HG02840 (cell line): Measurements from ENCODE around the gene RHBDL3.
"Not testable (repeated sequence)": the region's sequence is repeated elsewhere in the genome, so short reads cannot be mapped to it uniquely, and the experiment has no call there.

Experiments
- ATAC-seq: cut with Tn5 transposase; IDR thresholded peaks from one replicate; pipeline ENCODE4 v1.9.1; 2021; ENCODE audit warnings: mild to moderate bottlenecking, moderate library complexity, moderate number of reproducible peaks; ENCODE audit not compliant: unreplicated experiment, low FRiP score

Gene RHBDL3

DNA sequence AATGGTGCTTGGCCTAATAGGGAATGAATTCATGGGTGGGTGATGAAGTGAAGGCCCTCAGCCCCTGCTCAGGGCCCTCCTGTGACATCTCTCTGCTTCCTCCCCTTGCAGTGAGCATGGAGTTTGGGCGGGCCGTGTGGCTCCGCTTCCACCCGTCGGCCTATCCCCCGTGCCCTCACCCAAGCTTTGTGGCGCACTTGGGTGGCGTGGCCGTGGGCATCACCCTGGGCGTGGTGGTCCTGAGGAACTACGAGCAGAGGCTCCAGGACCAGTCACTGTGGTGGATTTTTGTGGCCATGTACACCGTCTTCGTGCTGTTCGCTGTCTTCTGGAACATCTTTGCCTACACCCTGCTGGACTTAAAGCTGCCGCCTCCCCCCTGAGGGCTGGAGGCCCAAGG is 55.2 kb downstream of the RHBDL3 start:
- ATAC-seq, result no peak

- no peak for ATAC-seq
These were observed 57.4 kb downstream of the RHBDL3 start for GRCh38 chr17:32323046-32323445.

DNA sequence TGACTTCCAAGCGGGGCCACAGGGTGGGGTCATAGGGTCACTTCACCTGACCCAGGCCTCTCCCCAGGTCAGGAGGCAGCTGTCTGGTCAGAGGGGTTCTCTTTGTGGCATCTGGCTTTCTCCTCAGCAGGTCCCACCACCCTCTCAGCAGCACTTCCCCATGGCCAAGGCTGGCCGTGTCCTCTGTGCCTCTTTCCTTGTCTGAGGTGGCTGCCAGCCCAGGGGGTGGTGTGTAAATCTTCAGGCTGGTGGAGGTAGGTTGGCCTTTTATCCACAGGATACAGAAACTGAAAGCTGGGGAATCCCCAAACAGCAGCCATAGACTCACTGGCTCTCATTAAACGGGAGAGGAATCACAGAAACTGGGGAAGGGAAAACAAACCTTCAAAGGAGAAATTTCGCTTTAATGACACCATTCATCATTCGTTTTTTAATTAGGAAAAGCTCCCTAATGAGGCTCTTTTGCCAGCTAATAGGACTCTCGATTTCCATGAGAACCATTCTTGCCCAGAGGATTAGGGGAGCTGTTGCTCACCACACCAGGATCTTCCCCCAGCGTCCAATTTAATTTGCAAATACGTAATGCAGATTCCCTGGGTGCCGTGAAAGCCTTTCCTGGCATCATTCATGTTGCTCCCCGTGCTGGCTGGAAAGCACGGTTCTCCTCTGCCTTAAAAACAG is 58.3 kb downstream of the RHBDL3 start:
- ATAC-seq, result no peak

GRCh38 chr17:32327911-32328310 is 62.3 kb downstream of the RHBDL3 start:
- no peak for ATAC-seq

GRCh38 chr17:32330147-32330546 is 64.5 kb downstream of the RHBDL3 start:
- ATAC-seq, result no peak

GRCh38 chr17:32331243-32332040 is 65.8 kb downstream of the RHBDL3 start:
- ATAC-seq, result no peak

- ATAC-seq, result no peak
These were observed 67.6 kb downstream of the RHBDL3 start for GRCh38 chr17:32333187-32333586.

DNA sequence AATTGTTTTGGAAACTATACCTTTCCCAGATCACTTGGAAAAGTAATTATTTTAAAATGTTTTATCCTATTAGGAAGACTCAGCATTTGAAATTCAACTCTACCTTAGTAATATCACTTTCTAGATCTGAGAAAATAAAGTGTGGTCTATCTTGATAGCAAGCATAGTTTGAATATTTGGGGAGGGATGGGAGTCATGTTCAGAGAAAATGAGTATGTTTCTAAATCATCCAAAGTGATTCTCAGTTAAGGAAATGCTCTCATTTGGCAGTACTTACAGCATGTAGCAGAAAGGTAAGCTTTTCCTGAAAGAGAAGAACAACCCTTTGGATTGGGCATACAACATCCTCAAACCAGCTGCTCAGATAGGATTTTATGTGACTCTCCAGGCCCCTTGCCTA is 69.4 kb downstream of the RHBDL3 start:
- ATAC-seq, result no peak

DNA sequence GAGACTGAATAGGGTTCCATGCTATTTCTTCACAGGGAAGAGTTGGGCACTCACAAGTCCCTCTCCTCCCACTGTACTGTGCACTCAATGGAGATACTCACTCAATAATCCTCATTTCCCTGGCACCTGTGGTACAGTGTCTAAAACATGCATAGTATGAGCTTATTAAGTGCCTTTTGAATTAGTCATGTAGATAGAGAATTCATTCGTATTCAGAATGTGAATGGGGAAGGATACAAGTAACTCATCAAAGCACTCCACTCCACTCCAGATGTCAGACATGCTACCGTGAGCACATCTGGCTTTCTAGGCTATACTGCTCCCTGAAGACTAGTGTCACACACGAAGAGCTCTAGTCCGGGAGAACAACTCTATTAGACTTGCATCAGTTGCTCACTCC is 70.1 kb downstream of the RHBDL3 start:
- no peak for ATAC-seq

- no peak for ATAC-seq
These were observed 75.7 kb downstream of the RHBDL3 start for GRCh38 chr17:32341141-32341856.

DNA sequence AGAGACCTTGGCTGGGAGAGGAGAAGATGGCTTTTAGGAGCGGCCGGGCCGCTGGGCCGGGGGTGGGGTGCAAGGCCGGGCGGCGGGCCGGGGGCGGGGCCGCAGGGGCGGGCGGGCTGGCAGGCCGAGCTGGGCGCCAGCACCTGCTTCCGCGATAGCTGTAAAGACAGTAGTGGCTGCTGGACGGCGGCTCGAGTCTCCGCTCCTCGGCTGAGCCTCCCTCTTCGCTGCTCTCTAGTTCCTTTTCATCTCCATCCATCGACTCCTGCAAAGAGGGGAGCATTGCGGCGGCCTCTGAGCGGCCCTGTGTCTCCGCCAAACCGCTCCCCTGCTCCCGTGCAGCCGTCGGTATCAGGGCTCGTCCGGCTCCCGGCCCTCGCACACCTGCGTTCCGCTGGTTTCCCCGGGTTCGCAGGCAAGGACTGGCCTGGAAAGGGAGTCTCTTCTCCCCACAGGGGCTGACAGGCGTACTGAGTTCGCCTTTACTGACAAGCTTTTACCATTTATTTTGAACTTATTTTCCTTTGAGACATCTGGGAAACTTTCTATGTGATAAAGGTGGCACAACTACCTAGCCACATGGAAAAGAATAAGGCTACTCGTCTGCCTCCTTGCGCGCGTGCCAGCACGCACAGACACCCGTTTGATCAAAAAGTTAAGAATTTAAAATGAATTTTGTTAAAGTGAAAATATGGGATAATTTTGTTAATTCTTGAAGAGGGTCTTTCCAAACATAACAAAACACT is 76.4 kb downstream of the RHBDL3 start, which contains the start of gene C17orf75:
Gene C17orf75, minus strand, starts transcription at position 317 of the 746 bp plus-strand sequence. Its CDS starts 34 bp downstream, at position 283.
- ATAC-seq, result peak; percentile 77

DNA sequence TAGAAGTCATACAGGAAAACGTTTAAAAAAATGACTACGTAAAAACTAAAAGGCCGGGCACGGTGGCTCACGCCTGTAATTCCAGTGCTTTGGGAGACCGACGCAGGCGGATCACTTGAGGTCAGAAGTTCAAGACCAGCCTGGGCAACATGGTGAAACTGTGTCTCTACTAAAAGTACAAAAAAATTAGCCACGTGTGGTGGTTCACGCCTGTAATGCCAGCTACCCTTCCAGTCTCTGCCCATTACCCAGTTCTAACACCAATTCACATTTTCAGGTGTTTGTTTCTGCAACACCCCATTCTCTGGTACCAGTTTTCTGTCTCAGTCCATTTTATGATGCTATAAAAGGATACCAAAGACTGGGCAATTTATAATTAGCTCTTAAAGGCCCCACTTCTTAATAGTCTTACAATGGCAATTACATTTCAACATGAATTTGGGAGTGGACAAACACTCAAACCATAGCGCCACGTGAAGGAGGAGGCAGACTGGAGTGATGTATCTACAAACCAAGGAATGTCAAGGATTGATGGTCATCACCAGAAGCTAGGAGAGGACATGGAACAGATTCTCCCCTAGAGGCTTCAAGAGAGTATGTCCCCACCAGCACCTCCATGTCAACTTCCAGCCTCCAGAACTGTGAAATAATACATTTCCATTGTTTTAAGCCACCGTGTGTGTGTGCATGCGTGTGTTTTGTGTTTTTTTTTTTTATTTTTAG is 77.1 kb downstream of the RHBDL3 start:
- ATAC-seq, result no peak

DNA sequence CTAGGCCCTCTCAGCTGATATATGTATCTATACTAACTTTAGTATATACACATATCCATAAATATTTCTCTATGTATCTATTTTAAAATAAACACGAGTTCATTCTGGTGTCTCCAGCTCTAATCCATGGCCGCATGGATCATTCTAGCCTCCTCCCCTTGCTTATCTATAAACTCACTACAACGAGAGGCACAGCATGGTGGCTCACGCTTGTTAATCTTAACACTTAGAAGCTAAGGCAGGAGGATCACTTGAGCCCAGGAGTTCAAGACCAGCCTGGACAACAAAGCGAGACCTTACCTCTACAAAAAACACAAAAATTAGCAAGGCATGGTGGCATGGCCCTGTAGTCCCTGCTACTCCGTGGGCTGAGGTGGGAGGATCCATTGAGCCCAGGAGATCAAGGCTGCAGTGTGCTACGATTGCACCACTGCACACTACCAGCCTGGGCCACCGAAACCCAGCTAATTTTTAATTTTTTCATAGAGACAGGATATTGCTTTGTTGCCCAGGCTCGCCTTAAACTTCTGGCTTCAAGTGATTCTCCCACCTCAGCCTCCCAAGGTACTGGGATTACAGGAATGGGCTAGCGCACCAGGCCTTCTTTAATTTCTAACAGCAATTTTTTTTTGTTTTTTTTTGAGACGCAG is 80.4 kb downstream of the RHBDL3 start:
- no peak for ATAC-seq

- no peak for ATAC-seq
These were observed 82.8 kb downstream of the RHBDL3 start for GRCh38 chr17:32348483-32348800.

GRCh38 chr17:32349503-32349853 is 83.8 kb downstream of the RHBDL3 start:
- no peak for ATAC-seq

GRCh38 chr17:32349854-32350665 is 84.4 kb downstream of the RHBDL3 start, which contains the start of gene ZNF207:
TSS of gene ZNF207 (plus strand) at chr17:32350157. CDS start at chr17:32350286, 129 bp downstream.
- peak; percentile 95 for ATAC-seq

DNA sequence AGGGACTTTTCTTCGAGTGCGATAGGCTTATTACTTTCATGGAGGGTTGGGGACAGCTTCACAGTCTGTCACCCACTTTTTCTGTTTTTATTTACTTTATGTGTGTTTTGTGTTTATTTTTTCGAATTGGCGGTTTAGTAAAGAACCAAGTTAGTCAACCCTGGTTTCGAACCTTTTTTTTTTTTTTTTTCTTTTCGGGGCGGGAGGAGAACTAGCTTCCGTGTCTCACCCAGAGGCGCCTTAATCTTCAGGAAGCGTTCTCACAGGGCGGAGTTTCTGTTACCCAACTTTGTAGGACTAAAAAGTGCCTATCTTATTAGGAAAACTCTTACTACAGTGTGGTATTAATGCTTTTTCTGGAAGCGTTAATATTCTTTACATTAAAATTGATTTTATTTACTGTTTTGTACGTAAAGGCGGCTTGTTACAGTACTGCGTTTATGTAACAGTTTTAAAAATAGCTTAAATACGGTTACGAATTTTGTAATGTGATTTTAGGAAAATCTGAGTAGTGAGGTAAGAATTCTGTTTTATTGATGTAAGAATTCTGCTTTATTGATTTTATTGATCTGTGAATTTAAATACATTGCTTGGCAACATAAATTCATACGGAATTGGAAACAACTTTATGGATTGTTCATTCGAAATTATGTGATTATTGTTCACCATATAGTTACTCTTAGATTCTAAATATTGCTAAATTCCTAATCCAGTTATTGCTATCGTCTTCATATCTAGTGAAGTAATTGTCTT is 85.2 kb downstream of the RHBDL3 start:
- no peak for ATAC-seq

DNA sequence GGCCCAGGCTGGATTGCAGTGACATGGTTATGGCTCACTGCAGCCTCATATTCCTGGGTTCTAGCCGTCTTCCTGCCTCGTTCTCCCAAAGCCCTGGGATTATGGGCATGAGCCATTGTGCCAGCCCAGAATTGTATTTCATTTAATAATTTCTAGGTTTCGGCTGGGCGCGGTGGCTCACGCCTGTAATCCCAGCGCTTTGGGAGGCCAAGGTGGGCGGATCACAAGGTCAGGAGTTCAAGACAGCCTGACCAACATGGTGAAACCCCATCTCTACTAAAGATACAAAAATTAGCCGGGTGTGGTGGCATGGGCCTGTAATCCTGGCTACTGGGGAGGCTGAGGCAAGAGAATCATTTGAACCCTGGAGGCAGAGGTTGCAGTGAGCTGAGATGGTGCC is 87.1 kb downstream of the RHBDL3 start:
- ATAC-seq, result not testable (repeated sequence)
